GM19099 (cell line): ENCODE results near the gene CARMIL1.
A peak's percentile ranks its signal among the peaks of the same experiment; 100 is the strongest.

ENCODE experiments used
- POLR2A ChIP-seq: IDR thresholded peaks from 3 replicates; pipeline ENCODE4 v1.6.1; 2011; ENCODE audit warnings: low read depth; ENCODE audit not compliant: insufficient read length; ENCODE audit errors: extremely low read depth

CARMIL1 gene

GRCh38 chr6:25278914-25279747 is at the start of gene CARMIL1:
CARMIL1 (plus strand) TSS chr6:25279374; CDS start chr6:25279796, 422 bp downstream.
- peak; percentile 60 for TF ChIP-seq POLR2A

- TF ChIP-seq POLR2A, result no peak
These were observed 49.4 kb upstream of the CARMIL1 start for GRCh38 chr6:25229671-25230321.

GRCh38 chr6:25232479-25232878 is 46.7 kb upstream of the CARMIL1 start:
- TF ChIP-seq POLR2A, result no peak

- TF ChIP-seq POLR2A, result no peak
These were observed 45.9 kb upstream of the CARMIL1 start for GRCh38 chr6:25233226-25233625.

GRCh38 chr6:25237579-25237978 is 41.6 kb upstream of the CARMIL1 start:
- no peak for TF ChIP-seq POLR2A

- TF ChIP-seq POLR2A, result no peak
These were observed 40.1 kb upstream of the CARMIL1 start for GRCh38 chr6:25239059-25239458.

- no peak for TF ChIP-seq POLR2A
These were observed 39.7 kb upstream of the CARMIL1 start for GRCh38 chr6:25239498-25239897.

- no peak for TF ChIP-seq POLR2A
These were observed 36.6 kb upstream of the CARMIL1 start for GRCh38 chr6:25242567-25242966.

GRCh38 chr6:25244865-25245264 is 34.3 kb upstream of the CARMIL1 start:
- no peak for TF ChIP-seq POLR2A

- no peak for TF ChIP-seq POLR2A
These were observed 31.1 kb upstream of the CARMIL1 start for GRCh38 chr6:25248123-25248522.

- no peak for TF ChIP-seq POLR2A
These were observed 30.0 kb upstream of the CARMIL1 start for GRCh38 chr6:25249133-25249532.

- TF ChIP-seq POLR2A, result no peak
These were observed 28.3 kb upstream of the CARMIL1 start for GRCh38 chr6:25250878-25251277.

- no peak for TF ChIP-seq POLR2A
These were observed 27.7 kb upstream of the CARMIL1 start for GRCh38 chr6:25251426-25251825.

- no peak for TF ChIP-seq POLR2A
These were observed 25.8 kb upstream of the CARMIL1 start for GRCh38 chr6:25253351-25253750.

- TF ChIP-seq POLR2A, result no peak
These were observed 24.5 kb upstream of the CARMIL1 start for GRCh38 chr6:25254671-25255070.

- TF ChIP-seq POLR2A, result no peak
These were observed 21.4 kb upstream of the CARMIL1 start for GRCh38 chr6:25257686-25258348.
